ENCODE results near the gene P3H2. TPM values are rescaled to one million over a fixed set of nuclear protein-coding genes. Genes with fewer than 3 reads are reported as not detected.
A peak's percentile ranks its signal among the peaks of the same experiment; 100 is the strongest.

Gene P3H2
- total and polyA plus RNA-seq, 2 donors (not counting 1 experiment from before 2014, with no cell fraction given): not detected

DNA sequence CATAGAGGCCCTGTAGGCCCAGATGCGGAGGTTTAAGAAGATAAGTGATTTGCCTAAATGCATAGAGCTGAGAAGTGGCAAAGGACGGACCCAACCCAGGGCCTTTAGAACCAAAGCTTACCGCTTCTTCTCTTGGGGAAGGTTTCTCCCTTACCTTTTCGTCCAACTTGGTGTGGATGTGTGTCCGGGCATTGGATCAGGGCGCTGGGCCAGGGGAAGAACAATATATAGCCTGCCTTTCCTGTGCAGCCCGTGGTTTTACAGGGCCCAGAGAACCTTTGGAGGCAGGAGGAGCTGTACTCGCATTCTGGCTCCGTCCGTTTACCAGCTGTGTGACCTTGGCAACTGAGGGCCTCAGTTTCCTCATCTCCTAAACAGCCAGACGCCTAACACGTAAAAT is 686 bp upstream of the P3H2 start:
- Histone ChIP-seq H3K4me2 (replicated peaks; ENCODE audit: low read depth, low read length, poor library complexity, severe bottlenecking) (no peak overlapping the region), H3K27ac (ENCODE audit: low read length in 2 of 2) (no peak overlapping the region), H3K4me1 (ENCODE audit: control insufficient read depth in 2 of 2, insufficient read depth in 2 of 2, low read length in 2 of 2) (peaks cover 4 to 5% of the 10 kb centered on the region in 2 donors), H3K79me2 (ENCODE audit: control insufficient read depth, insufficient read depth, low read length) (no peaks in the 10 kb centered on the region), H3K36me3 (replicated peaks in 1 of 2; ENCODE audit: control extremely low read depth in 1 of 2, control insufficient read depth in 1 of 2, extremely low read depth in 1 of 2, insufficient read depth in 2 of 2, low read length in 1 of 2) (no peaks in the 10 kb centered on the region), H3K9ac (ENCODE audit: low read length) (no peak overlapping the region), H3K4me3 (ENCODE audit: control extremely low read depth in 1 of 5, extremely low read depth in 1 of 5, insufficient read depth in 1 of 5, low read depth in 2 of 5, low read length in 4 of 5) (no peak overlapping the region), H4K20me1 (ENCODE audit: control insufficient read depth, insufficient read depth, low read length, poor library complexity, severe bottlenecking) (no peaks in the 10 kb centered on the region), H3K9me3 (ENCODE audit: control extremely low read depth in 1 of 3, control insufficient read depth in 2 of 3, insufficient read depth in 1 of 3, low read length in 2 of 3) (peaks cover 0 to 3% (median 1%) of the 10 kb centered on the region in 3 donors), H2AFZ (ENCODE audit: insufficient read depth, low read depth, low read length, poor library complexity, severe bottlenecking) (no peak overlapping the region), H3K27me3 (replicated peaks in 1 of 4; ENCODE audit: control extremely low read depth in 1 of 4, control insufficient read depth in 3 of 4, insufficient read depth in 4 of 4, low read length in 3 of 4) (peaks cover 0 to 31% (median 22%) of the 10 kb centered on the region in 4 experiments)
- ATAC-seq (ENCODE audit: low read depth) (no peak), DNase-seq (no peak)
- 82% methylated on average over 9 of the region's 12 CpGs for WGBS (ENCODE audit: insufficient coverage)
- intact Hi-C loops (cut with micrococcal nuclease): no loop called here
- POLR2A ChIA-PET: no interaction called here
- H3K27me3 Mint-ChIP-seq: peaks cover 51% of the 10 kb centered on the region
- peaks cover 10% of the 10 kb centered on the region for H3K4me1 Mint-ChIP-seq
- CTCF ChIA-PET: interaction anchor here (0.7 kb wide), 1 partner anchor 42 kb away, joined by 3 read pairs; no protein-coding TSS in a partner anchor
- no peak overlapping the region for H3K27ac Mint-ChIP-seq
- H3K9me3 Mint-ChIP-seq (ENCODE audit: insufficient read depth): peaks cover 4% of the 10 kb centered on the region
- no peak for TF ChIP-seq EZH2 (IDR thresholded peaks at IDR 0.05; ENCODE audit: borderline replicate concordance, insufficient read depth, low read depth, low read length, poor library complexity, severe bottlenecking)
- TF ChIP-seq, protein P1, sequence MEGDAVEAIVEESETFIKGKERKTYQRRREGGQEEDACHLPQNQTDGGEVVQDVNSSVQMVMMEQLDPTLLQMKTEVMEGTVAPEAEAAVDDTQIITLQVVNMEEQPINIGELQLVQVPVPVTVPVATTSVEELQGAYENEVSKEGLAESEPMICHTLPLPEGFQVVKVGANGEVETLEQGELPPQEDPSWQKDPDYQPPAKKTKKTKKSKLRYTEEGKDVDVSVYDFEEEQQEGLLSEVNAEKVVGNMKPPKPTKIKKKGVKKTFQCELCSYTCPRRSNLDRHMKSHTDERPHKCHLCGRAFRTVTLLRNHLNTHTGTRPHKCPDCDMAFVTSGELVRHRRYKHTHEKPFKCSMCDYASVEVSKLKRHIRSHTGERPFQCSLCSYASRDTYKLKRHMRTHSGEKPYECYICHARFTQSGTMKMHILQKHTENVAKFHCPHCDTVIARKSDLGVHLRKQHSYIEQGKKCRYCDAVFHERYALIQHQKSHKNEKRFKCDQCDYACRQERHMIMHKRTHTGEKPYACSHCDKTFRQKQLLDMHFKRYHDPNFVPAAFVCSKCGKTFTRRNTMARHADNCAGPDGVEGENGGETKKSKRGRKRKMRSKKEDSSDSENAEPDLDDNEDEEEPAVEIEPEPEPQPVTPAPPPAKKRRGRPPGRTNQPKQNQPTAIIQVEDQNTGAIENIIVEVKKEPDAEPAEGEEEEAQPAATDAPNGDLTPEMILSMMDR (IDR thresholded peaks at IDR 0.05): no peak
- no peak overlapping the region for H3K4me3 Mint-ChIP-seq

DNA sequence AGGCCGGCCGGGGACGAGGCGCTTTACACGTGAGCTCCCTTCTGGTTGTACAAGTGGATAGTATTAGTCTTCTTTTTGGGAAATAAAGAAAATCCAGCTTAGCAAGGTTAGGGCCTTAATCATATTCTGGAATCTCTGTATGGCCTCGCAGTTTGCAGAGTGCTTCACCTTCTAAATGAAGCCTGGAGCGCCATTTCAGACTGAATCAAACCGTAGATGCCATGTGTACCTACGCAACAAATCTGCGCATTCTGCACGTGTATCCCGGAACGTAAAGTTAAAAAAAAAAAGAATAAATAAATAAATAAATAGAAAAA is 322 bp upstream of the P3H2 start:
- Mint-ChIP-seq H3K27me3 (peaks cover 53% of the 10 kb centered on the region), H3K9me3 (ENCODE audit: insufficient read depth) (peaks cover 4% of the 10 kb centered on the region)
- H3K4me3 ChIP-seq (ENCODE audit: control extremely low read depth in 1 of 5, extremely low read depth in 1 of 5, insufficient read depth in 1 of 5, low read depth in 2 of 5, low read length in 4 of 5): no peak overlapping the region

More for the DNA sequence above, 322 bp upstream of the P3H2 start:
- ChIA-PET CTCF (interaction anchor here (0.7 kb wide), 1 partner anchor 42 kb away, joined by 3 read pairs; no protein-coding TSS in a partner anchor), POLR2A (no interaction called here)
- ATAC-seq (ENCODE audit: low read depth) (no peak), DNase-seq (no peak)
- Mint-ChIP-seq H3K27ac (no peak overlapping the region), H3K4me3 (no peak overlapping the region), H3K4me1 (peaks cover 10% of the 10 kb centered on the region)
- peaks cover 4 to 5% of the 10 kb centered on the region in 2 donors for H3K4me1 ChIP-seq (ENCODE audit: control insufficient read depth in 2 of 2, insufficient read depth in 2 of 2, low read length in 2 of 2)
- H3K27me3 ChIP-seq (replicated peaks in 1 of 4; ENCODE audit: control extremely low read depth in 1 of 4, control insufficient read depth in 3 of 4, insufficient read depth in 4 of 4, low read length in 3 of 4): peaks cover 0 to 31% (median 22%) of the 10 kb centered on the region in 4 experiments
- peak overlapping the region; percentile 54 for H3K4me2 ChIP-seq (replicated peaks; ENCODE audit: low read depth, low read length, poor library complexity, severe bottlenecking)
- no peaks in the 10 kb centered on the region for H4K20me1 ChIP-seq (ENCODE audit: control insufficient read depth, insufficient read depth, low read length, poor library complexity, severe bottlenecking)
- no peak for TF ChIP-seq EZH2 (IDR thresholded peaks at IDR 0.05; ENCODE audit: borderline replicate concordance, insufficient read depth, low read depth, low read length, poor library complexity, severe bottlenecking)
- TF ChIP-seq, protein P1 (IDR thresholded peaks at IDR 0.05): no peak
- H3K9me3 ChIP-seq (ENCODE audit: control extremely low read depth in 1 of 3, control insufficient read depth in 2 of 3, insufficient read depth in 1 of 3, low read length in 2 of 3): peaks cover 0 to 3% (median 1%) of the 10 kb centered on the region in 3 donors
- no peak overlapping the region for H3K9ac ChIP-seq (ENCODE audit: low read length)
- H2AFZ ChIP-seq (ENCODE audit: insufficient read depth, low read depth, low read length, poor library complexity, severe bottlenecking): no peak overlapping the region
- WGBS (ENCODE audit: insufficient coverage): 11% methylated on average over 7 of the region's 13 CpGs
- H3K36me3 ChIP-seq (replicated peaks in 1 of 2; ENCODE audit: control extremely low read depth in 1 of 2, control insufficient read depth in 1 of 2, extremely low read depth in 1 of 2, insufficient read depth in 2 of 2, low read length in 1 of 2): no peaks in the 10 kb centered on the region
- intact Hi-C loops (cut with micrococcal nuclease): no loop called here
- no peak overlapping the region for H3K27ac ChIP-seq (ENCODE audit: low read length in 2 of 2)
- no peaks in the 10 kb centered on the region for H3K79me2 ChIP-seq (ENCODE audit: control insufficient read depth, insufficient read depth, low read length)

All from B cell (primary cell).